GM12878 (cell line): ENCODE results near the gene XPNPEP2. TPM values are rescaled to one million over a fixed set of nuclear protein-coding genes. Genes with fewer than 3 reads are reported as not detected.

Experiments
- ATAC-seq: fragments of 200-7000 bp; cut with Tn5 transposase; 3 replicates; pipeline ENCODE4 v1.9.1; 2020; ENCODE audit warnings: mild to moderate bottlenecking, moderate library complexity
- BruUV-seq: library from RNA; stranded (reverse); fragments of 400-500 nt; replicated peaks from 2 replicates; lab custom pipeline; 2021; lab: Mats Ljungman, UMichigan
- CTCF ChIA-PET: fragments of 300-600 bp; sonication (Branson Sonifier 250); formaldehyde crosslinking; extraction: SDS; loops from one replicate; lab custom pipeline; 2021; ENCODE audit warnings: inconsistent platforms; lab: Yijun Ruan, JAX
- POLR2A ChIA-PET: fragments of 350-600 bp; formaldehyde crosslinking; extraction: SDS; loops from one replicate; lab custom pipeline; 2021; ENCODE audit warnings: inconsistent platforms; lab: Charles Lee
- RAD21 ChIA-PET: fragments of 300-600 bp; sonication (Branson Sonifier 250); formaldehyde crosslinking; loops from one replicate; lab custom pipeline; 2023; ENCODE audit warnings: antibody characterized with exemption; ENCODE audit not compliant: unreplicated experiment; lab: Charles Lee
- SMC1A ChIA-PET: fragments of 300-600 bp; sonication (Branson Sonifier 250); formaldehyde crosslinking; loops from one replicate; lab custom pipeline; 2023; ENCODE audit not compliant: unreplicated experiment, uncharacterized antibody; lab: Charles Lee
- DNase-seq: peaks from one replicate; pipeline ENCODE4 v3.0.0-alpha.2; 2011; ENCODE audit warnings: low read depth, low spot score
- FAIRE-seq: peaks from 3 replicates; lab custom pipeline; 2011; peaks lifted over from hg19 to GRCh38; lab: Jason Lieb, UNC
- H2AFZ ChIP-seq: 2 replicates; pipeline ENCODE4 v1.6.0; 2011; ENCODE audit warnings: low read depth, low read length, control low read depth; ENCODE audit not compliant: control insufficient read depth
- H3K27ac ChIP-seq: 2 replicates; pipeline ENCODE4 v1.5.1; 2011; ENCODE audit warnings: control low read depth; ENCODE audit not compliant: control insufficient read depth, insufficient read depth
- H3K27me3 ChIP-seq, 2 experiments: replicated peaks in 1 of 2; 2 replicates each; pipeline versions ENCODE4 v1.6.0 to v1.6.1; 2011; ENCODE audit warnings: low read length in 1 of 2; ENCODE audit not compliant: control insufficient read depth in 2 of 2, insufficient read depth in 2 of 2
- H3K36me3 ChIP-seq, 2 experiments: 2 replicates each; pipeline ENCODE4 v1.5.1; 2011; ENCODE audit warnings: low read length in 1 of 2; ENCODE audit not compliant: control insufficient read depth in 2 of 2, insufficient read depth in 2 of 2
- H3K4me1 ChIP-seq: 2 replicates; pipeline ENCODE4 v1.6.1; 2011; ENCODE audit warnings: mild to moderate bottlenecking, low read length, moderate library complexity, mixed read lengths; ENCODE audit not compliant: control insufficient read depth, insufficient read depth
- H3K4me2 ChIP-seq: 2 replicates; pipeline ENCODE4 v1.6.0; 2011; ENCODE audit warnings: control low read depth; ENCODE audit not compliant: control insufficient read depth, insufficient read depth
- H3K4me3 ChIP-seq: fragments of 200-600 bp; sonication (generic); 2 replicates; pipeline ENCODE4 v1.5.1; 2016
- H3K79me2 ChIP-seq: 2 replicates; pipeline ENCODE4 v1.6.0; 2011; ENCODE audit warnings: low read length; ENCODE audit not compliant: control insufficient read depth, insufficient read depth
- H3K9ac ChIP-seq: 2 replicates; pipeline ENCODE4 v1.8.0; 2011; ENCODE audit warnings: low read length, control low read depth, mixed read lengths; ENCODE audit not compliant: control insufficient read depth, insufficient read depth
- H3K9me3 ChIP-seq: replicated peaks from 3 replicates; pipeline ENCODE4 v1.5.1; 2011; ENCODE audit warnings: mild to moderate bottlenecking, low read length; ENCODE audit not compliant: control insufficient read depth, insufficient read depth
- H4K20me1 ChIP-seq: 2 replicates; pipeline ENCODE4 v1.6.0; 2011; ENCODE audit not compliant: control insufficient read depth, insufficient read depth
- EP300 ChIP-seq, 2 experiments: fragments of 150-350 bp in 1 of 2; IDR thresholded peaks; 2 replicates each; pipeline ENCODE4 v1.6.1; 2011 to 2012; ENCODE audit warnings: low read depth in 2 of 2, low read length in 2 of 2, borderline replicate concordance in 1 of 2, improper control_type of control experiment in 1 of 2, inconsistent platforms in 1 of 2; ENCODE audit not compliant: control insufficient read depth in 1 of 2
- IKZF1 ChIP-seq: fragments of 450-650 bp; conservative IDR thresholded peaks from 2 replicates; pipeline ENCODE4 v1.6.1; 2017; ENCODE audit warnings: antibody characterized with exemption, mild to moderate bottlenecking
- NFYA ChIP-seq: IDR thresholded peaks from 2 replicates; pipeline ENCODE4 v1.6.1; 2011; ENCODE audit warnings: low read depth, mild to moderate bottlenecking, low read length, improper control_type of control experiment, borderline replicate concordance
- TAF1 ChIP-seq: IDR thresholded peaks from 2 replicates; pipeline ENCODE4 v1.6.1; 2011; ENCODE audit warnings: mild to moderate bottlenecking, low read depth, low read length, borderline replicate concordance
- WRNIP1 ChIP-seq: IDR thresholded peaks from 2 replicates; pipeline ENCODE4 v1.6.1; 2011; ENCODE audit warnings: low read depth, low read length, improper control_type of control experiment, borderline replicate concordance
- ZNF622 ChIP-seq: fragments of 450-650 bp; IDR thresholded peaks from 2 replicates; pipeline ENCODE4 v1.6.1; 2017; ENCODE audit warnings: mild to moderate bottlenecking, inconsistent platforms
- WGBS: methylation state at CpG from one replicate; pipeline ENCODE4 v1.1.6; 2016; ENCODE audit warnings: low lambda C conversion rate; ENCODE audit not compliant: insufficient replicate concordance, insufficient coverage; ENCODE audit errors: missing lambda C conversion rate; 5-methylcytosine and 5-hydroxymethylcytosine counted together
- in situ Hi-C: fragments of 300-500 bp; cut with MboI; formaldehyde crosslinking; loops from 9 replicates; pipeline ENCODE4 v1.14.3; 2018; ENCODE audit warnings: mixed read lengths
- intact Hi-C: fragments of 100-400 bp; cut with micrococcal nuclease; formaldehyde crosslinking; loops from one replicate; pipeline ENCODE4 v1.14.2; 2022; ENCODE audit not compliant: unreplicated experiment
- polyA plus RNA-seq, 11 experiments: library from polyadenylated mRNA; depleted of rRNA in 4 of 11; unstranded in 6 of 11; stranded (reverse) in 5 of 11; fragments of >200 nt; fragmentation: Nextera tagmentation in 4 of 11; fragmentation: Illumina TruSeq in 1 of 11; extraction: Ambion mirVana in 4 of 11; extraction: Trizol in 1 of 11; gene quantifications; 1 replicate in 1 of 11; 2 replicates in 10 of 11; pipeline versions ENCODE4 v1.2.1 to v1.2.3, GENCODE V29; 2011 to 2016; ENCODE audit warnings: inconsistent platforms in 2 of 11, missing spikeins in 2 of 11, low read depth in 1 of 11
- total RNA-seq, 4 experiments: library from RNA; depleted of rRNA in 3 of 4; stranded (reverse); fragments of >200 nt in 3 of 4; fragmentation: Illumina TruSeq in 1 of 4; extraction: Trizol in 1 of 4; gene quantifications; 2 replicates each; pipeline versions ENCODE4 v1.2.1 to v1.2.3, GENCODE V29; 2013 to 2021
- TF ChIP-seq, protein P1 (sequence below): IDR thresholded peaks from 2 replicates; pipeline ENCODE4 v1.6.1; 2011; ENCODE audit warnings: borderline replicate concordance, low read depth, mild to moderate bottlenecking, moderate library complexity, low read length; ENCODE audit not compliant: insufficient read depth, poor library complexity, severe bottlenecking
- TF ChIP-seq, protein P2 (sequence below): fragments of 150-350 bp; IDR thresholded peaks from 2 replicates; pipeline ENCODE4 v1.6.1; 2016; ENCODE audit warnings: low read depth, low read length
- TF ChIP-seq, protein P3 (sequence below): fragments of 450-650 bp; IDR thresholded peaks from 2 replicates; pipeline ENCODE4 v1.6.1; 2018; ENCODE audit warnings: mild to moderate bottlenecking, low read depth, moderate library complexity; ENCODE audit not compliant: partially characterized antibody
- TF ChIP-seq, protein P4 (sequence below): IDR thresholded peaks from 2 replicates; pipeline ENCODE4 v1.6.1; 2011; ENCODE audit warnings: borderline replicate concordance, low read depth, mild to moderate bottlenecking, moderate library complexity, mixed read lengths, low read length; ENCODE audit not compliant: insufficient read depth; ENCODE audit errors: extremely low read length
- TF ChIP-seq, protein P5 (sequence below): IDR thresholded peaks from 2 replicates; pipeline ENCODE4 v1.6.1; 2011; ENCODE audit warnings: mild to moderate bottlenecking, low read depth, low read length, moderate library complexity; ENCODE audit not compliant: insufficient replicate concordance

XPNPEP2 gene
- total and polyA plus RNA-seq, 10 of the 15 experiments (the other 5 are each of a cell fraction or from before 2014, with no cell fraction given) = 0.04 to 0.37 (median 0.15) TPM

DNA sequence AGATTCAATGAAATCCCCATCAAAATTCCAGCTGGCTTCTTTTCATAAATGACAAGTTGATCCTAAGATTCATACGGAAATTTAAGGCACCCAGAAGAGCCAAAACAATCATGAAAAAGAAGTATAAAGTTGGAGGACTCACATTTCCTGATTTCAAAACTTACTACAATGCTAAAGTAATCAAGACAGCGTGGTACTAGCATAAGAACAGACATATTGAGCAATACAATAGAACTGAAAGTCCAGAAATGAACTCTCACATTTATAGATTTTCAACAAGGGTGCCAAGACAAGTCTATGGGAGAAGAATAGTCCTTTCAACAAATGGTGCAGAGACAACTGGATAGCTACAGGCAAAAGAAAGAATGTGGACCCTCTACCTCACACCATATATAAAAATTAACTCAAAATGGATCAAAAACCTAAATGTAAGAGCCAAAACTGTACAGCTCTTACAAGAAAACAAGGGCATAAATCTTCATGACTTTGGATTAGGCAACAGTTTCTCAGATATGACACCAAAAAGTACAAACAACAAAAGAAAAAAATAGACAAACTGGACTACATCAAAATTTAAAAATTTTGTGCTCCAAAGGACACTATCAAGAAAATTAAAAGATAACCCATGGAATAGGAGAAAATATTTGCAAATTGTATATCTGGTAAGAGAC, 69.5 kb downstream of the XPNPEP2 start:
- in situ Hi-C loops = no loop called here
- no TSS peak for BruUV-seq
- RAD21 ChIA-PET = interaction anchor here (1.0 to 1.3 kb wide), 2 partner anchors 27 to 36 kb away, joined by 4 to 7 read pairs; no protein-coding TSS in a partner anchor
- no peak for TF ChIP-seq IKZF1
- no peak for TF ChIP-seq WRNIP1
- no peak for TF ChIP-seq NFYA
- TF ChIP-seq, protein P1, sequence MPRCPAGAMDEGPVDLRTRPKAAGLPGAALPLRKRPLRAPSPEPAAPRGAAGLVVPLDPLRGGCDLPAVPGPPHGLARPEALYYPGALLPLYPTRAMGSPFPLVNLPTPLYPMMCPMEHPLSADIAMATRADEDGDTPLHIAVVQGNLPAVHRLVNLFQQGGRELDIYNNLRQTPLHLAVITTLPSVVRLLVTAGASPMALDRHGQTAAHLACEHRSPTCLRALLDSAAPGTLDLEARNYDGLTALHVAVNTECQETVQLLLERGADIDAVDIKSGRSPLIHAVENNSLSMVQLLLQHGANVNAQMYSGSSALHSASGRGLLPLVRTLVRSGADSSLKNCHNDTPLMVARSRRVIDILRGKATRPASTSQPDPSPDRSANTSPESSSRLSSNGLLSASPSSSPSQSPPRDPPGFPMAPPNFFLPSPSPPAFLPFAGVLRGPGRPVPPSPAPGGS = no peak
- TF ChIP-seq, protein P2, sequence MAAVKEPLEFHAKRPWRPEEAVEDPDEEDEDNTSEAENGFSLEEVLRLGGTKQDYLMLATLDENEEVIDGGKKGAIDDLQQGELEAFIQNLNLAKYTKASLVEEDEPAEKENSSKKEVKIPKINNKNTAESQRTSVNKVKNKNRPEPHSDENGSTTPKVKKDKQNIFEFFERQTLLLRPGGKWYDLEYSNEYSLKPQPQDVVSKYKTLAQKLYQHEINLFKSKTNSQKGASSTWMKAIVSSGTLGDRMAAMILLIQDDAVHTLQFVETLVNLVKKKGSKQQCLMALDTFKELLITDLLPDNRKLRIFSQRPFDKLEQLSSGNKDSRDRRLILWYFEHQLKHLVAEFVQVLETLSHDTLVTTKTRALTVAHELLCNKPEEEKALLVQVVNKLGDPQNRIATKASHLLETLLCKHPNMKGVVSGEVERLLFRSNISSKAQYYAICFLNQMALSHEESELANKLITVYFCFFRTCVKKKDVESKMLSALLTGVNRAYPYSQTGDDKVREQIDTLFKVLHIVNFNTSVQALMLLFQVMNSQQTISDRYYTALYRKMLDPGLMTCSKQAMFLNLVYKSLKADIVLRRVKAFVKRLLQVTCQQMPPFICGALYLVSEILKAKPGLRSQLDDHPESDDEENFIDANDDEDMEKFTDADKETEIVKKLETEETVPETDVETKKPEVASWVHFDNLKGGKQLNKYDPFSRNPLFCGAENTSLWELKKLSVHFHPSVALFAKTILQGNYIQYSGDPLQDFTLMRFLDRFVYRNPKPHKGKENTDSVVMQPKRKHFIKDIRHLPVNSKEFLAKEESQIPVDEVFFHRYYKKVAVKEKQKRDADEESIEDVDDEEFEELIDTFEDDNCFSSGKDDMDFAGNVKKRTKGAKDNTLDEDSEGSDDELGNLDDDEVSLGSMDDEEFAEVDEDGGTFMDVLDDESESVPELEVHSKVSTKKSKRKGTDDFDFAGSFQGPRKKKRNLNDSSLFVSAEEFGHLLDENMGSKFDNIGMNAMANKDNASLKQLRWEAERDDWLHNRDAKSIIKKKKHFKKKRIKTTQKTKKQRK = no peak
- TF ChIP-seq, protein P3, sequence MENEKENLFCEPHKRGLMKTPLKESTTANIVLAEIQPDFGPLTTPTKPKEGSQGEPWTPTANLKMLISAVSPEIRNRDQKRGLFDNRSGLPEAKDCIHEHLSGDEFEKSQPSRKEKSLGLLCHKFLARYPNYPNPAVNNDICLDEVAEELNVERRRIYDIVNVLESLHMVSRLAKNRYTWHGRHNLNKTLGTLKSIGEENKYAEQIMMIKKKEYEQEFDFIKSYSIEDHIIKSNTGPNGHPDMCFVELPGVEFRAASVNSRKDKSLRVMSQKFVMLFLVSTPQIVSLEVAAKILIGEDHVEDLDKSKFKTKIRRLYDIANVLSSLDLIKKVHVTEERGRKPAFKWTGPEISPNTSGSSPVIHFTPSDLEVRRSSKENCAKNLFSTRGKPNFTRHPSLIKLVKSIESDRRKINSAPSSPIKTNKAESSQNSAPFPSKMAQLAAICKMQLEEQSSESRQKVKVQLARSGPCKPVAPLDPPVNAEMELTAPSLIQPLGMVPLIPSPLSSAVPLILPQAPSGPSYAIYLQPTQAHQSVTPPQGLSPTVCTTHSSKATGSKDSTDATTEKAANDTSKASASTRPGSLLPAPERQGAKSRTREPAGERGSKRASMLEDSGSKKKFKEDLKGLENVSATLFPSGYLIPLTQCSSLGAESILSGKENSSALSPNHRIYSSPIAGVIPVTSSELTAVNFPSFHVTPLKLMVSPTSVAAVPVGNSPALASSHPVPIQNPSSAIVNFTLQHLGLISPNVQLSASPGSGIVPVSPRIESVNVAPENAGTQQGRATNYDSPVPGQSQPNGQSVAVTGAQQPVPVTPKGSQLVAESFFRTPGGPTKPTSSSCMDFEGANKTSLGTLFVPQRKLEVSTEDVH = no peak
- TF ChIP-seq, protein P4, sequence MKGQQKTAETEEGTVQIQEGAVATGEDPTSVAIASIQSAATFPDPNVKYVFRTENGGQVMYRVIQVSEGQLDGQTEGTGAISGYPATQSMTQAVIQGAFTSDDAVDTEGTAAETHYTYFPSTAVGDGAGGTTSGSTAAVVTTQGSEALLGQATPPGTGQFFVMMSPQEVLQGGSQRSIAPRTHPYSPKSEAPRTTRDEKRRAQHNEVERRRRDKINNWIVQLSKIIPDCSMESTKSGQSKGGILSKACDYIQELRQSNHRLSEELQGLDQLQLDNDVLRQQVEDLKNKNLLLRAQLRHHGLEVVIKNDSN = no peak
- TF ChIP-seq ZNF622 = no peak
- no peak for TF ChIP-seq TAF1
- no peak for TF ChIP-seq EP300 (IDR thresholded peaks at IDR 0.05; ENCODE audit: borderline replicate concordance in 1 of 2, control insufficient read depth in 1 of 2, low read depth in 2 of 2, low read length in 2 of 2)
- TF ChIP-seq, protein P5, sequence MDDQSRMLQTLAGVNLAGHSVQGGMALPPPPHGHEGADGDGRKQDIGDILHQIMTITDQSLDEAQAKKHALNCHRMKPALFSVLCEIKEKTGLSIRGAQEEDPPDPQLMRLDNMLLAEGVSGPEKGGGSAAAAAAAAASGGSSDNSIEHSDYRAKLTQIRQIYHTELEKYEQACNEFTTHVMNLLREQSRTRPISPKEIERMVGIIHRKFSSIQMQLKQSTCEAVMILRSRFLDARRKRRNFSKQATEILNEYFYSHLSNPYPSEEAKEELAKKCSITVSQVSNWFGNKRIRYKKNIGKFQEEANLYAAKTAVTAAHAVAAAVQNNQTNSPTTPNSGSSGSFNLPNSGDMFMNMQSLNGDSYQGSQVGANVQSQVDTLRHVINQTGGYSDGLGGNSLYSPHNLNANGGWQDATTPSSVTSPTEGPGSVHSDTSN = no peak

More for the DNA sequence above, 69.5 kb downstream of the XPNPEP2 start:
- DNase-seq (no peak), ATAC-seq (peak; percentile 47), FAIRE-seq (no peak)
- Histone ChIP-seq H3K27ac (no peak overlapping the region), H2AFZ (no peak overlapping the region), H3K36me3 (no peaks in the 10 kb centered on the region; a peak in 1 of 4 replicates), H3K27me3 (no peaks in the 10 kb centered on the region), H3K4me2 (no peak overlapping the region), H3K9me3 (no peaks in the 10 kb centered on the region), H3K4me3 (no peak overlapping the region), H3K4me1 (no peaks in the 10 kb centered on the region), H4K20me1 (no peaks in the 10 kb centered on the region), H3K9ac (no peak overlapping the region), H3K79me2 (no peaks in the 10 kb centered on the region)
- ChIA-PET CTCF (interaction anchor here (0.7 to 1.0 kb wide), 2 partner anchors 15 to 52 kb away, joined by 3 to 5 read pairs; no protein-coding TSS in a partner anchor), POLR2A (no interaction called here), SMC1A (interaction anchor here (0.9 to 1.8 kb wide), 5 partner anchors 11 to 26 kb away, joined by 3 to 5 read pairs (median 4); no protein-coding TSS in a partner anchor)
- intact Hi-C loops = no loop called here
- 52% methylated on average over 2 of the region's 2 CpGs for WGBS
